ENCODE results near the gene DVL1.

The DVL1 gene

GRCh38 chr1:1295154-1295923 lies 53.9 kb downstream of the DVL1 start:
- no peak for DNase-seq

DNA sequence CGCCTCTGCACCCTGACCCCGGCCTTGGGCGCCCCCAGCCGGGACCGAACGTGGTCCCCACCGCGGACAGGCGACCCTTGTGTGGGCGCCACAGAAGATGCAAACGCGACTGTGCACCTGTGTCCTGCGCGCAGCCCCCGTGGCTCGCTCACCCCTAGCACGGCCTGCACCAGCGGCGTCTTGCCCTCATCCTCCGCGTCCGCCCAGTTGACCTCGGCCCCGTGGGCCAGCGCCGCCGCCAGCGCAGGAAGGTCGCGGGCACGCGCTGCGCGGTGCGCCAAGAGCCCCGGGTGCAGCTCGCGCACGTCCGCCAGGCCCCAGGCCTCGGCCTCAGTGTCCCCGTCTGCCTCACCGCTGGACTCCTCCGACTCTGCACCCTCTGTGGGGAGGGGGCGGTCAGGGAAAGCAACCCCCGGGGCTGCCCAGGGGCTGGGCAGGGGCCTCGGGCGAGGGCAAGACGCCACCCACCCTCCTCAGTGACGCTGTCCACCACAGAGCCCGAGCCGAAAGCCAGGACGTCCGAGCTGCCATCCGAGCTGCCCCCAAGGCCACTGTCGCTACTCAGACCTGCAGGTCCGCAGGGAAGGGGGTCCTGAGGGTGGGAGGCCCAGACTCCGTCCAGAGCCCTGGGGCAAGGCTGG lies 54.8 kb downstream of the DVL1 start:
- no peak for DNase-seq

GRCh38 chr1:1293263-1294249 lies 55.7 kb downstream of the DVL1 start:
- no peak for DNase-seq

DNA sequence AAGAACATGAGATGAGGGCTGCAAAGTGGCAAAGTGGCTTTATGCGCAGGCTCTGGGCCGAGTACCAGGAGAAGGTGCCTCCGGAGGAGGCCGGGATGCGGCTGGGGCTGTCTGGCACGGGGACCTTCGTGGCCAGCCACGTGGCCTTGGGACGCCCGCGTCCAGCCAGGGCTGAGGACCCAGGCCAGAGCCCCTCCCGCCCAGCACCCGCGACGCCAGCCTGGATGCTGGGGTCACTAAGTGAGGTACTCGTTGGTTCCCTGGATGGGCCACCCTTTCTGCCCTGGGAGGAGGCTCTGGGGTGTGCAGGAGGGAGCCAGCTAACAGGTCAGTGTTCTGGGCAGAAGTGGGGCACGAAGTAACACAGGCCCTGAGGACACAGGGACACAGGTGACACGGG lies 56.4 kb downstream of the DVL1 start:
- DNase-seq, result no peak

DNA sequence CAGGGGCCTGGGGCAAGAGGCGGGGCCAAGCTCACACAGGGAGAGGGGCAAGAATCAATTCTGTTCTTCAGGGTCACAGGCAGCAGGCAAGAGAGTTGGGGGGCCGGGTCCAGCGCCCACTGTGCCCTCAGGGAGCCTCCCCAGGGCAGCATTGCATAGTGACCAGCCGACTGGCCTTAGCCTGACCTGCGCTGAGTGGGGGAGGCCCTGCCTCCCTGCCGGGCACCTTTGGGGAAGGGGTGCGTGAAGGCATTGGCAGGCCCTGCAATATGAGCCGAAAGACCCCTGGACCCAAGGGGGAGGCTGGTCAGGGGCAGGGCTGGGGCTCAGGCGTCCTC lies 56.8 kb downstream of the DVL1 start:
- no peak for DNase-seq

- peak; percentile 30 to 58 (median 46) for DNase-seq
Observed at GRCh38 chr1:1291548-1292441, 57.4 kb downstream of the DVL1 start.

- no peak for DNase-seq
Observed at GRCh38 chr1:1291023-1291528, 58.1 kb downstream of the DVL1 start.

GRCh38 chr1:1290238-1290731 lies 58.9 kb downstream of the DVL1 start:
- DNase-seq, result peak; percentile 51 to 80 (median 70)

DNA sequence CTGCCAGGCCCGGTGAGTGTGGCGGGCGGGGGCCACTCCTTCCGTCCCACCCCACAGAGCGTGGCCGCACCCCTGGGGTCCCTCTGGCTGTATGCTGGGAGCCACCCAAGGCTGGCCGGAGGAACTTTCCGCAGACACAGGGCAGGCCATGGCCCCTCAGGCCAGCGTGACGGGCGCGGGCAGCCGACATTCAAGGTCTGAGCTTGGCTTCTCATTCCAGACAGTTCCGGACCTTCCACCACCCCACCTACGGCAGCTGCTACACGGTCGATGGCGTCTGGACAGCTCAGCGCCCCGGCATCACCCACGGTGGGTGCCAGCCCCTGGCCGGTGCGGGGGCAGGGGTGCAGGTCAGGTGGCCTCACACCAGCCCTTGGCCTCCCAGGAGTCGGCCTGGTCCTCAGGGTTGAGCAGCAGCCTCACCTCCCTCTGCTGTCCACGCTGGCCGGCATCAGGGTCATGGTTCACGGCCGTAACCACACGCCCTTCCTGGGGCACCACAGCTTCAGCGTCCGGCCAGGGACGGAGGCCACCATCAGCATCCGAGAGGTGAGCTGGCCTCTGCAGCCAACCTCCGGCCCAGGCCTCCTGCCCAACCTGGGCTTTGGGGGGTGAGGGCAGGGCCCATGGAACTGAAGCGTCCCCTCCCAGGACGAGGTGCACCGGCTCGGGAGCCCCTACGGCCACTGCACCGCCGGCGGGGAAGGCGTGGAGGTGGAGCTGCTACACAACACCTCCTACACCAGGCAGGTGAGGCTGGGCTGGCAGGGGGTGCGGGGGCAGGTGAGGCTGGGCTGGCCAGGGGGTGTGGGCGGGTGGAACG lies 61.7 kb downstream of the DVL1 start:
- DNase-seq, result no peak

GRCh38 chr1:1286313-1287261 lies 62.6 kb downstream of the DVL1 start:
- no peak for DNase-seq

GRCh38 chr1:1285611-1286311 lies 63.5 kb downstream of the DVL1 start:
- no peak for DNase-seq
